Keratinocyte (primary cell): ENCODE results near the gene DRGX. TPM values are rescaled to one million over a fixed set of nuclear protein-coding genes. Genes with fewer than 3 reads are reported as not detected.

ENCODE experiments used
- DNase-seq: peaks from one replicate; pipeline ENCODE4 v3.0.0-alpha.2; 2011; ENCODE audit warnings: low read depth, missing footprints, low spot score
- FAIRE-seq: peaks from 2 replicates; lab custom pipeline; 2011; peaks lifted over from hg19 to GRCh38; lab: Jason Lieb, UNC
- H2AFZ ChIP-seq: 2 replicates; pipeline ENCODE4 v1.6.0; 2012; ENCODE audit warnings: low read length, control low read depth, inconsistent platforms; ENCODE audit not compliant: control insufficient read depth
- H3K27ac ChIP-seq: 2 replicates; pipeline ENCODE4 v1.5.1; 2011; ENCODE audit warnings: low read length; ENCODE audit not compliant: control insufficient read depth, insufficient read depth
- H3K27me3 ChIP-seq: 3 replicates; pipeline ENCODE4 v1.6.0; 2011; ENCODE audit warnings: low read length; ENCODE audit not compliant: control insufficient read depth, insufficient read depth; ENCODE audit errors: extremely low read depth
- H3K36me3 ChIP-seq, 2 experiments: 2 replicates in 1 of 2; 3 replicates in 1 of 2; pipeline ENCODE4 v1.5.1; 2011; ENCODE audit warnings: low read length in 2 of 2, mild to moderate bottlenecking in 1 of 2; ENCODE audit not compliant: control insufficient read depth in 2 of 2, insufficient read depth in 2 of 2; ENCODE audit errors: extremely low read depth in 1 of 2
- H3K4me1 ChIP-seq: 3 replicates; pipeline ENCODE4 v1.5.1; 2011; ENCODE audit warnings: low read length; ENCODE audit not compliant: control insufficient read depth, insufficient read depth; ENCODE audit errors: extremely low read depth
- H3K4me2 ChIP-seq: 3 replicates; pipeline ENCODE4 v1.6.0; 2011; ENCODE audit warnings: low read depth, low read length; ENCODE audit not compliant: control insufficient read depth, insufficient read depth; ENCODE audit errors: extremely low read depth
- H3K4me3 ChIP-seq, 3 experiments: fragments of 200-600 bp in 1 of 3; sonication (generic) in 1 of 3; 2 replicates in 2 of 3; 3 replicates in 1 of 3; pipeline ENCODE4 v1.5.1; 2011 to 2016; ENCODE audit warnings: low read length in 3 of 3, mild to moderate bottlenecking in 3 of 3, control low read depth in 2 of 3, inconsistent platforms in 1 of 3, low read depth in 1 of 3, mixed read lengths in 1 of 3, mixed run types in 1 of 3, moderate library complexity in 1 of 3; ENCODE audit not compliant: control insufficient read depth in 2 of 3, insufficient read depth in 2 of 3; ENCODE audit errors: extremely low read depth in 1 of 3
- H3K79me2 ChIP-seq: 2 replicates; pipeline ENCODE4 v1.6.0; 2012; ENCODE audit warnings: low read length; ENCODE audit not compliant: control insufficient read depth, insufficient read depth
- H3K9ac ChIP-seq: 3 replicates; pipeline ENCODE4 v1.6.0; 2011; ENCODE audit warnings: low read length; ENCODE audit not compliant: control insufficient read depth, insufficient read depth; ENCODE audit errors: extremely low read depth
- H3K9me1 ChIP-seq: 3 replicates; pipeline ENCODE4 v1.6.0; 2011; ENCODE audit warnings: low read length; ENCODE audit not compliant: control insufficient read depth, insufficient read depth; ENCODE audit errors: extremely low read depth
- H3K9me3 ChIP-seq: 2 replicates; pipeline ENCODE4 v1.5.1; 2012; ENCODE audit warnings: low read depth, low read length; ENCODE audit not compliant: control insufficient read depth
- H4K20me1 ChIP-seq: 3 replicates; pipeline ENCODE4 v1.6.0; 2011; ENCODE audit warnings: low read length; ENCODE audit not compliant: control insufficient read depth, insufficient read depth; ENCODE audit errors: extremely low read depth
- EZH2 ChIP-seq: IDR thresholded peaks from one replicate; pipeline ENCODE4 v1.6.1; 2012; ENCODE audit warnings: inconsistent platforms, mild to moderate bottlenecking, low read length, moderate library complexity
- dilution Hi-C: fragments of 300-500 bp; cut with MboI; formaldehyde crosslinking; loops from one replicate; pipeline ENCODE4 v1.7.0; 2020; ENCODE audit warnings: low sequenced_read_pairs; ENCODE audit not compliant: extremely low pct_ligation_motif_present
- polyA plus RNA-seq, 5 experiments: library from polyadenylated mRNA; depleted of rRNA in 3 of 5; stranded (reverse) in 3 of 5; stranded (forward) in 1 of 5; unstranded in 1 of 5; fragments of >200 nt; gene quantifications; 1 replicate in 1 of 5; 2 replicates in 3 of 5; 3 replicates in 1 of 5; pipeline versions ENCODE4 v1.2.1 to v1.2.3, GENCODE V29; 2011 to 2012; ENCODE audit warnings: missing spikeins in 2 of 5, low read depth in 1 of 5, low replicate concordance in 1 of 5
- TF ChIP-seq, protein P1 (sequence below), 3 experiments: IDR thresholded peaks in 1 of 3; conservative IDR thresholded peaks in 1 of 3; optimal IDR thresholded peaks in 1 of 3; 2 replicates in 2 of 3; 3 replicates in 1 of 3; pipeline versions ENCODE3 to v1.5.1; 2011; ENCODE audit warnings: low read length in 3 of 3, mild to moderate bottlenecking in 3 of 3, moderate library complexity in 2 of 3, control low read depth in 1 of 3, inconsistent platforms in 1 of 3; ENCODE audit not compliant: insufficient read depth in 2 of 3; ENCODE audit errors: extremely low read depth in 1 of 3

Gene DRGX
- polyA plus RNA-seq, 1 donor (not counting 4 experiments of a cell fraction or from before 2014, with no cell fraction given) = not detected

DNA sequence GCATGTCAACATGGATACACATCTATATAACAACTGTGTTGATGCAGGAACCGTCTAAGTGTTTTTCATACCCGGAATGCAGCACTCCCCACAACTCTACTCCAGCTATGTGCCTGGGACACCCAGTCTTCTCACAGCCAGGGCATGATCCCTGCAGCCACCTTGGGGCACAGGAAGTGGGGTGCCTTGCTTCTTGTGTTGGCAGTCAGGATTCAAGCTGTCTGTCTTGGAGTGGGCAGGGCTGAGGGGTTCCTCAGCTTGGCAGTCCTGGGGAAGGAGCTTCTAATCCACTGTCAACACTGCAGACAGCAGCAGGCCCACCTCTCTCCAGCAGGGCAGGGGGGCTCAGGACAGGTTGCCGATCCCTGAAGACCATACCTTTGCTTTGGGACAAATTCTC is 41.3 kb downstream of the DRGX start:
- H3K4me1 ChIP-seq = no peaks in the 10 kb centered on the region
- no peak overlapping the region for H3K4me2 ChIP-seq
- no peaks in the 10 kb centered on the region for H4K20me1 ChIP-seq
- TF ChIP-seq, protein P1, sequence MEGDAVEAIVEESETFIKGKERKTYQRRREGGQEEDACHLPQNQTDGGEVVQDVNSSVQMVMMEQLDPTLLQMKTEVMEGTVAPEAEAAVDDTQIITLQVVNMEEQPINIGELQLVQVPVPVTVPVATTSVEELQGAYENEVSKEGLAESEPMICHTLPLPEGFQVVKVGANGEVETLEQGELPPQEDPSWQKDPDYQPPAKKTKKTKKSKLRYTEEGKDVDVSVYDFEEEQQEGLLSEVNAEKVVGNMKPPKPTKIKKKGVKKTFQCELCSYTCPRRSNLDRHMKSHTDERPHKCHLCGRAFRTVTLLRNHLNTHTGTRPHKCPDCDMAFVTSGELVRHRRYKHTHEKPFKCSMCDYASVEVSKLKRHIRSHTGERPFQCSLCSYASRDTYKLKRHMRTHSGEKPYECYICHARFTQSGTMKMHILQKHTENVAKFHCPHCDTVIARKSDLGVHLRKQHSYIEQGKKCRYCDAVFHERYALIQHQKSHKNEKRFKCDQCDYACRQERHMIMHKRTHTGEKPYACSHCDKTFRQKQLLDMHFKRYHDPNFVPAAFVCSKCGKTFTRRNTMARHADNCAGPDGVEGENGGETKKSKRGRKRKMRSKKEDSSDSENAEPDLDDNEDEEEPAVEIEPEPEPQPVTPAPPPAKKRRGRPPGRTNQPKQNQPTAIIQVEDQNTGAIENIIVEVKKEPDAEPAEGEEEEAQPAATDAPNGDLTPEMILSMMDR (optimal IDR thresholded peaks at IDR 0.05 in 1 of 3, IDR thresholded peaks at IDR 0.05 in 1 of 3, conservative IDR thresholded peaks at IDR 0.05 in 1 of 3; ENCODE audit: extremely low read depth in 1 of 3, insufficient read depth in 2 of 3, low read length in 3 of 3) = no peak
- TF ChIP-seq EZH2 = no peak
- H2AFZ ChIP-seq = no peak overlapping the region
- H3K9ac ChIP-seq = no peak overlapping the region
- dilution Hi-C loops = no loop called here
- H3K4me3 ChIP-seq = no peak overlapping the region
- H3K27me3 ChIP-seq = no peaks in the 10 kb centered on the region
- H3K27ac ChIP-seq = no peak overlapping the region
- H3K9me3 ChIP-seq = no peaks in the 10 kb centered on the region
- FAIRE-seq = no peak
- H3K9me1 ChIP-seq = no peaks in the 10 kb centered on the region
- no peaks in the 10 kb centered on the region for H3K36me3 ChIP-seq
- H3K79me2 ChIP-seq = no peaks in the 10 kb centered on the region
- DNase-seq = no peak

DNA sequence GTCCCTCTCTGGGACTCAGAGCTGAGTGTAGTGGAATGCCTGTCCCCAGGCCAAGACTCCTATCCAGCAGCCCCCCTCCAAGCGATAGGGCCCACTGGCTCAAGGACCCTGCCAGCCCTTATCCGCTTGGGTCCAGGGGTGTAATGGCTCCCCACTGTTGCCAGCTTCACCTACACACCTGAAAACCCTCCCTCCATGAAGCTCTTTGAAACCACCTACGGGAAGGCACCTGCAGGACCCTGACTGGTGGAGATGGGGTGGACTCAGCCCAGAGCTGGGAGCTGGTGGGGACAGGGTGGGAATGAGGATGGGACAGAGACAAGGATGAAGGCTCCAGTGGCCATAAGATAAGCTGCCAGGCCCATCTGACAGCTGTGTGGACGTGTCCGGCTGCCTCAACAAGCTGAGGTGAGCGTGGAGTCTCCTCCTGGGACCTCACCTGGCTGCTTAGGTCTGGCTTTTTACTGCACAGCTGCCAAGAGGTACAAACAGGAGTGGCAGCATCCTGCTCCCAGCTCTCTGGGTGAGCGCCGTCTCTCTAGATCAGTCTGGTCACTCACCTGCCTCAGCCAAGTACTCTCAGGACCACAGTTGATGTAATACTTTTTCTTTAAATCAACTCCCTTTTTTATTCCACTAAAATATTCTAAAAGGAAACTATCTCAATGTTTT is 41.9 kb downstream of the DRGX start:
- DNase-seq = no peak
- dilution Hi-C loops = no loop called here

More for the DNA sequence above, 41.9 kb downstream of the DRGX start:
- H3K4me3 ChIP-seq = no peak overlapping the region
- H3K79me2 ChIP-seq = no peaks in the 10 kb centered on the region
- no peaks in the 10 kb centered on the region for H3K27me3 ChIP-seq
- no peaks in the 10 kb centered on the region for H3K36me3 ChIP-seq
- no peaks in the 10 kb centered on the region for H4K20me1 ChIP-seq
- no peaks in the 10 kb centered on the region for H3K9me1 ChIP-seq
- no peak for FAIRE-seq
- H3K9ac ChIP-seq = no peak overlapping the region
- H3K4me2 ChIP-seq = no peak overlapping the region
- TF ChIP-seq, protein P1 (optimal IDR thresholded peaks at IDR 0.05 in 1 of 3, IDR thresholded peaks at IDR 0.05 in 1 of 3, conservative IDR thresholded peaks at IDR 0.05 in 1 of 3; ENCODE audit: extremely low read depth in 1 of 3, insufficient read depth in 2 of 3, low read length in 3 of 3) = no peak
- TF ChIP-seq EZH2 = no peak
- H2AFZ ChIP-seq = no peak overlapping the region
- H3K27ac ChIP-seq = no peak overlapping the region
- H3K9me3 ChIP-seq = no peaks in the 10 kb centered on the region
- H3K4me1 ChIP-seq = no peaks in the 10 kb centered on the region
